Measurements from ENCODE around the gene FA2H.
"Not testable (repeated sequence)": the region's sequence is repeated elsewhere in the genome, so short reads cannot be mapped to it uniquely, and the experiment has no call there.

FA2H gene, protein sequence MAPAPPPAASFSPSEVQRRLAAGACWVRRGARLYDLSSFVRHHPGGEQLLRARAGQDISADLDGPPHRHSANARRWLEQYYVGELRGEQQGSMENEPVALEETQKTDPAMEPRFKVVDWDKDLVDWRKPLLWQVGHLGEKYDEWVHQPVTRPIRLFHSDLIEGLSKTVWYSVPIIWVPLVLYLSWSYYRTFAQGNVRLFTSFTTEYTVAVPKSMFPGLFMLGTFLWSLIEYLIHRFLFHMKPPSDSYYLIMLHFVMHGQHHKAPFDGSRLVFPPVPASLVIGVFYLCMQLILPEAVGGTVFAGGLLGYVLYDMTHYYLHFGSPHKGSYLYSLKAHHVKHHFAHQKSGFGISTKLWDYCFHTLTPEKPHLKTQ

GRCh38 chr16:74774223-74775139, at the start of gene FA2H:
FA2H (minus strand) TSS chr16:74774820; CDS start chr16:74774755, 65 bp downstream.
- peak; percentile 75 for DNase-seq

DNA sequence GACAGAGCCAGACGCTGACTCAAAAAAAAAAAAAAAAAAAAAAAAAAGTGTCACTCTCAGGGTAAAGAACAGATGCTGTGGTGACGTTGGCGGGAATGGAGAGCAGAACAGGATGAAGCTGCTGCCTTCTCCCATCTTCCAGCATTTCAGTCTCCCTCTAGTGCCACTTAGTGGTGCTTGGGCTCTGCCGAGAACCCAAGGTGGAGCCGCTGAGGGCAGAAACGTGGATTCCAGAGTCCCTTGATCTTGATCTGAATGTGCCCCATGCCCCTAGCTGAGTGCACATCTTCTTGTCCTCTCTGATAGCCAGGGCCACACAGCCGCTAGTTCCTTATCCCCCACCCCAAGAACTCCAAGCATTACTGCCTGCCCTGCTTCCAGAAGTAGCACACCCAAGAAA, 43.2 kb upstream of the FA2H start:
- no peak for DNase-seq

DNA sequence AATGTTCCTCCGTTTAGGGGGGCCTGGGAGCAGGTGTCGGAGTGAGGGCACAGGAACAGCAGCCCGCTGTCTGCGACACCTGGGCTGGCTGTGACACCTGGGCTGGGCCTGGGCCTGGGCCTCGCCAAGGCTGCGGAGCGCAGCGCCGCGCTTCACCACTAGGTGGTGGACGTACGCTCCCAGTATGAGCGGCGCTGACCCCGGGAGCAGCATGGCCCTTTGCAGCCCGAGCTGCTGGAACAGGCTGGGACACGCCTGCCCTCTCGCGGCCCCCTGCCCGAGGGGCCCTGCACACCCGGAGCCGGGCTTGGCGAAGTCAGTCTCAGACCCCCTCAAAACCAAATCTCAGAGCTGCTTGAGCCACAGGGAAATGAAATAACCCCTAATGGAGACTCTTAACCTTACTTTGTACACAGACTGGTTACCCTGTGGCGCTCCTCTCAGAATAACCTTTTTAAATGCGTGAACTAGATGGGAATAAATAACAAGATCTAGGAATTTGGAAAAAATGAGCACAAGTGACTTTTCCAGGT, 38.6 kb upstream of the FA2H start:
- DNase-seq = peak; percentile 71

- DNase-seq = no peak
Observed at GRCh38 chr16:74811911-74812310, 37.3 kb upstream of the FA2H start.

- DNase-seq = not testable (repeated sequence)
Observed at GRCh38 chr16:74811216-74811615, 36.6 kb upstream of the FA2H start.

GRCh38 chr16:74807052-74807646, 32.5 kb upstream of the FA2H start:
- no peak for DNase-seq

- DNase-seq = no peak
Observed at GRCh38 chr16:74800216-74800871, 25.7 kb upstream of the FA2H start.

DNA sequence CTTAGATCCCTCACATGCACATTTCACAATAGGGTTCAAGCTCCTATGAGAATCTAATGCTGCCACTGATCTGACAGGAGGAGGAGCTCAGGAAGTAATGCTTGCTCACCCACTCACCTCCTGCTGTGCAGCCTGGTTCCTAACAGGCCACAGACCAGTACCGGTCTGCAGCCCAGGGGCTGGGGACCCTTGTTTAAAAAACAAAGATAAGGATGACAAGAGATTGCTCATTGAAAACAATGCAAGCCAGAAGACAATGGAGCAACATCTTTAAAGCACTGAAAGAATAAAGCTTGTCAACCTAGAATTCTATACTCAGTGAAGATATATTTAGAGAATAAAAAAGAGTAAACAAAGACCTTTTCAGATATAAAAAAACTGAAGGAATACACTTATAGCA, 22.8 kb upstream of the FA2H start:
- DNase-seq = no peak

DNA sequence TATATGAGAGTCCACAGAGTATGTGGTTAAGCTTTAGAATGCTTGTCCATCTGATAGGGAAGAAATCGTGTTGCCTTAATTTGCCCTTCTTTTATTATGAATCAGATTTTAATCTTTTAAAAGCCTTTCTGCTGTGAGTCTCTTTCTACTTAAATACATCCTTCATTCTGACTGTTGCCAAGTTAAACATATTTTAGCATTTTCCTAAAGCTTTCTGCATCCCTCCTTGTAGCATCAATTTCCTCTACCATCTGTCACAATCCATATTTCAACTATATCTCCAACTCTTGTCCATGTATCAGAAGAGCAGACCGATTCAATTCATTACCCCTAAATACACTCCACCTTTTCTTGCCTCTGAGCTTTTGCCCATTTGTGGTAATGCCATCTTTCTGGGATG, 20.5 kb upstream of the FA2H start:
- no peak for DNase-seq

GRCh38 chr16:74794668-74795067, 20.0 kb upstream of the FA2H start:
- no peak for DNase-seq

DNA sequence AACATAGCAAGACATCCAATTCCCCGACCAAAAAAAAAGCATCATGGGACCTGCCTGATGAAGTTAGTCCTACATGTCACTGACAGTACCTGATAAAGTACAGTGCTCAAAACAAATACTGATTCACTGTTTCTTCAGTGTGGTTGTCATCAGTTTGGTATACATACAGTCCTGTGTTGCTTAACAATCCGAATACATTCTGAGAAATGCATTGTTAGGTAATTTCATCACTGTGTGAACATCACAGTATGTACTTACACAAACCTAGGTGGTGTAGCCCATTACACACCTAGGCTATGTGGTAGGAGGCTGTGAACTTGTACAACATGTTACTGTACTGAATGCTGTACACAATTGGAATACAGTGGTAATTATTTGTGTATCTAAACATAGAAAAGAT, 19.0 kb upstream of the FA2H start:
- no peak for DNase-seq

DNA sequence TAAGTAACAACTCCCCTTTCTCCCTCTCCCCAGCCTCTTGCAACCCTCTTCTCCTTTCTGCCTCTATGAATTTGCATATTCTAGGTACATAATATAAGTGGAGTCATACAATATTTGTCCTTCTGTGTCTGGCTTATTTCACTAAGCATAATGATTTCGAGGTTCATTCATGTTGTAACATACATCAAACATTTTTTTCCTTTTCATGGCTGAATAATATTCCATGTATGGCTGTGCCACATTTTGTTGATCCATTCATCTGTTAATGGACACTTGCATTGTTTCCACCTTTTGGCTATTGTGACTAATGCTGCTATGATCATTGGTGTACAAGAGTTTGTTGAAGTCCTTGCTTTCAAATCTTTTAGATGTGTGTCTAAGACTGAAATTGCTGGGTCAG, 17.6 kb upstream of the FA2H start:
- DNase-seq = no peak

- DNase-seq = not testable (repeated sequence)
Observed at GRCh38 chr16:74791749-74792148, 17.1 kb upstream of the FA2H start.

DNA sequence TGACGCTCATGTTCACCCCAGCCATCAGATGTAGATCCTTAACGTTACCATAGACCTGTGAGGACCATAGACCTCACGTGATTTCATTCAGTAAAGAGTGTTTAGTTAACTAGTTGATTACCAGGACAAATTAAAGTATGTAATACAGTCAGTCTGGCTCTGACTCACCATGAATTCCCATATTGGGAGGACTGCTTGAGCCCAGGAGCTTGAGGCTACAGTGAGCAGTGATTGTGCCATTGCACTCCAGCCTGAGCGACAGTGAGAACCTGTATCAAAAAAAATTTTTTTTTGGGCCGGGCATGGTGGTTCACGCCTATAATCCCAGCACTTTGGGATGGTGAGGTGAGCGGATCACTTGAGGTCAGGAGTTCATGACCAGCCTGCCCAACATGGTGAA, 13.5 kb upstream of the FA2H start:
- DNase-seq = no peak

GRCh38 chr16:74785031-74785430, 10.4 kb upstream of the FA2H start:
- no peak for DNase-seq

- DNase-seq = no peak
Observed at GRCh38 chr16:74778646-74779045, 4.0 kb upstream of the FA2H start.

DNA sequence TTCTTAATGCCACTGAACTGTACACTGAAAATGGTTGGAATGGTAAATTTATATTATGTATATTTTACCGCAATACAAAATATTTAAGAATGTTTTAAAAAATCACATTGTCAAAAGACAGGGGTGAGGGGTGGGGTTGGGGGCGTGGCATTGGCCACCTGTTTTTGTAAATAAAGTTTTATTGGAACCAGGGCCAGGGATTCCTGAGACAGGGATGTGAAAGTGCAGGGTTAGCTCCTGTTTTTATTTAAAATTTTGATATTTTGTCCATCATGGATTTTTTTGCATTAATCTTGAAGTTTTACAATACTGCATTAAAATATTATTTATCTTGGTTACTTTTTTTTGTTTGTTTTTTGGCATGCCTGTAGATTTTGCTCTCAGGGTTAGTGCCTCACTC, 2.3 kb upstream of the FA2H start:
- DNase-seq = no peak

DNA sequence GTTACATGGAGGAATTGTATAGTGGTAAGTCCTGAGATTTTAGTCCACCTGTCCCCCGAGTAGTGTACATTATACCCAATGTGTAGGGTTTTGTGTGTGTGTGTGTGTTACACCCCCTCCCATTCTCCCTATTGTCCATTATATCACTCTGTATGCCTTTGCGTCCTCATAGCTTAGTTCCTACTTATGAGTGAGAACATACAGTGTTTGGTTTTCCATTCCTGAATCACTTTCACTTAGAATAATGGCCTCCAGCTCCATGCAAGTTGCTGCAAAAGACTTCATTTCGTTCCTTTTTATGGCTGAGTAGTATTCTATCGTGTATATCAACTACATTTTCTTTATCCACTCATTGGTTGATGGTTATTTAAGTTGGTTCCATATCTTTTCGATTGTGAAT, 635 bp upstream of the FA2H start:
- DNase-seq = no peak

- DNase-seq = no peak
Observed at GRCh38 chr16:74773446-74774222, 986 bp downstream of the FA2H start.

DNA sequence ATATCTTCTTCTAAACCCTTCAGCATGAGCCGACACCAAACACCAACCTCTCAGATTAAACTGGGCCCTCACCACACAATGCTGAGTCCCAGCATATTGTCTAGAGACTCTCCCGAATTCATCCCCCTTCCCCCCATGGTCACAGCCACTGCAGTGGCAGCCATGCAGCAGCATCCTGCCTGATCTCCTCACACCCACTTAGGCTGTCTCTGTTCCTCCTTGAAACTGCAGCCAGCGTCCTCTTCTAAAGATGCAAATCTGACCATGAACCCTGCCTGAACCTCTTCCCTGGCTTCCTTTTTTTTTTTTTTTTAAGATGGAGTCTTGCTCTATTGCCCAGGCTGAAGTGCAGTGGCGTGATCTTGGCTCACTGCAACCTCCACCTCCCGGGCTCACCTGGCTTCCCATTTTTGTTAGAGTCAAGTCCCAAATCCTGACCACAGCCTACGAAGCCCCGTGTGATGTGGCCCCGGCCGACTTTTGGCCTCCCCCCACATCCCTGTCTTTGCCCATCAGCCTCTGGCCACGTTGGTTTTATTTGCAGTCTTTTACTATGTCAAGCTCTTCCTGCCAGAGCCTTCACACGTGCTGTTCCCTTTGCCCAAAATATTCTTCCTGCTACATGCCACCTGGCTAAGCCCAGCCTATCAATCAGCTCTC, 2.8 kb downstream of the FA2H start:
- DNase-seq = no peak

DNA sequence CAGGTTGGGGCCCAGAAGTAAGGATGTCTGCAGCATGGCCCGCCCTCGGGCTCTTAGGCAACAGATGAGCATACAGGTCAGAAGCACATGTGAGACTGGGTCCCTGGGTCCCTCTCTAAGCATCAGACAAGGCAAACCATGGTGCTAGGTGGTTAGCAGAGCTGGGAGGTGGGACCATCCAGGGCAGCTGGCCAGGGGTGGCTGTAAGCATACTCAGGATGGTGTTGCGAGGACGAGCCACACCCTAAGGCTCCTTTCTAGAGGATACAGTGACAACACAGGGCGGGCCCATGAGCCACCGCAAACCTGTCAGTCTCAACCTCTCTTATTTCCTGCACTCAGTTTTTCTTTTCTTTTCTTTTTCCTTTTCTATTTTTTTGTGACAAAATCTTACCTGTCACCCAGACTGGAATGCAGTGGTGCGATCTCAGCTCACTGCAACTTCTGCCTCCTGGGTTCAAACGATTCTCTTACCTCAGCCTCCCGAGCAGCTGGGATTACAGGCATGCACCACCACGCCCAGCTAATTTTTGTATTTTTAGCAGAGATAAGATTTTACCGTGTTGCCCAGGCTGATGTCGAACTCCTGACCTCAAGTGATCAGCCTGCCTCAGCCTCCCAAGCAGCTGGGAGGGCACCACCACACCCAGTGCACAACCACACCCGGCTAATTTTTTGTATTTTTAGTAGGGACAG, 3.6 kb downstream of the FA2H start:
- no peak for DNase-seq
